Astrocyte (in vitro differentiated cells and primary cell): Measurements from ENCODE around the gene BTRC. TPM values are rescaled to one million over a fixed set of nuclear protein-coding genes. Genes with fewer than 3 reads are reported as not detected.

ENCODE experiments used
- DNase-seq: peaks from one replicate; pipeline ENCODE4 v3.0.0-alpha.2; 2010; ENCODE audit warnings: low read depth
- FAIRE-seq: peaks from 2 replicates; lab custom pipeline; 2011; peaks lifted over from hg19 to GRCh38; lab: Jason Lieb, UNC
- H2AFZ ChIP-seq: 2 replicates; pipeline ENCODE4 v1.6.0; 2012; ENCODE audit warnings: low read depth, low read length, inconsistent platforms
- H3K27ac ChIP-seq: 2 replicates; pipeline ENCODE4 v1.5.1; 2011; ENCODE audit warnings: low read depth, low read length, inconsistent platforms
- H3K27me3 ChIP-seq: 2 replicates; pipeline ENCODE4 v1.6.0; 2011; ENCODE audit warnings: low read length, inconsistent platforms; ENCODE audit not compliant: insufficient read depth
- H3K36me3 ChIP-seq: 2 replicates; pipeline ENCODE4 v1.5.1; 2011; ENCODE audit warnings: low read length, inconsistent platforms; ENCODE audit not compliant: insufficient read depth
- H3K4me1 ChIP-seq: 2 replicates; pipeline ENCODE4 v1.5.1; 2011; ENCODE audit warnings: low read length, inconsistent platforms; ENCODE audit not compliant: insufficient read depth
- H3K4me2 ChIP-seq: 2 replicates; pipeline ENCODE4 v1.6.0; 2012; ENCODE audit warnings: low read length, inconsistent platforms
- H3K4me3 ChIP-seq: 2 replicates; pipeline ENCODE4 v1.5.1; 2011; ENCODE audit warnings: low read depth, mild to moderate bottlenecking, low read length, inconsistent platforms; ENCODE audit not compliant: insufficient read depth
- H3K79me2 ChIP-seq: 2 replicates; pipeline ENCODE4 v1.6.0; 2012; ENCODE audit warnings: mild to moderate bottlenecking, low read length, inconsistent platforms; ENCODE audit not compliant: insufficient read depth
- H3K9ac ChIP-seq: 2 replicates; pipeline ENCODE4 v1.6.0; 2012; ENCODE audit warnings: mild to moderate bottlenecking, low read length, inconsistent platforms
- H3K9me3 ChIP-seq: 2 replicates; pipeline ENCODE4 v1.5.1; 2012; ENCODE audit warnings: low read depth, mild to moderate bottlenecking, low read length, inconsistent platforms; ENCODE audit not compliant: insufficient read depth
- H4K20me1 ChIP-seq: 2 replicates; pipeline ENCODE4 v1.6.0; 2012; ENCODE audit warnings: low read length, inconsistent platforms; ENCODE audit not compliant: insufficient read depth
- H3K27ac Mint-ChIP-seq: one replicate; pipeline ENCODE4 v1.8.0; 2021; ENCODE audit warnings: mild to moderate bottlenecking, mixed read lengths; ENCODE audit not compliant: unreplicated experiment
- H3K27me3 Mint-ChIP-seq: one replicate; pipeline ENCODE4 v1.8.0; 2021; ENCODE audit warnings: low read depth, mixed read lengths; ENCODE audit not compliant: unreplicated experiment
- H3K36me3 Mint-ChIP-seq: one replicate; pipeline ENCODE4 v1.8.0; 2021; ENCODE audit warnings: low read depth, mixed read lengths; ENCODE audit not compliant: unreplicated experiment
- H3K4me1 Mint-ChIP-seq: one replicate; pipeline ENCODE4 v1.8.0; 2021; ENCODE audit warnings: low read depth, mixed read lengths; ENCODE audit not compliant: unreplicated experiment
- H3K4me3 Mint-ChIP-seq: one replicate; pipeline ENCODE4 v1.8.0; 2021; ENCODE audit warnings: mild to moderate bottlenecking, moderate library complexity, mixed read lengths; ENCODE audit not compliant: unreplicated experiment
- H3K9me3 Mint-ChIP-seq: one replicate; pipeline ENCODE4 v1.8.0; 2021; ENCODE audit warnings: mild to moderate bottlenecking, mixed read lengths; ENCODE audit not compliant: unreplicated experiment
- EZH2 ChIP-seq: IDR thresholded peaks from 2 replicates; pipeline ENCODE4 v1.6.1; 2012; ENCODE audit warnings: mild to moderate bottlenecking, low read length, inconsistent platforms; ENCODE audit not compliant: insufficient read depth
- total RNA-seq: library from RNA; stranded (reverse); gene quantifications from 2 replicates; pipeline ENCODE4 v1.2.1, GENCODE V29; 2021
- TF ChIP-seq, protein P1 (sequence below): IDR thresholded peaks from 2 replicates; pipeline ENCODE4 v1.5.1; 2011; ENCODE audit warnings: low read depth, mild to moderate bottlenecking, inconsistent platforms, low read length, moderate library complexity; ENCODE audit not compliant: insufficient read depth

Gene BTRC
- total RNA-seq, 1 donor from 2014 or later = 33.3 TPM

DNA sequence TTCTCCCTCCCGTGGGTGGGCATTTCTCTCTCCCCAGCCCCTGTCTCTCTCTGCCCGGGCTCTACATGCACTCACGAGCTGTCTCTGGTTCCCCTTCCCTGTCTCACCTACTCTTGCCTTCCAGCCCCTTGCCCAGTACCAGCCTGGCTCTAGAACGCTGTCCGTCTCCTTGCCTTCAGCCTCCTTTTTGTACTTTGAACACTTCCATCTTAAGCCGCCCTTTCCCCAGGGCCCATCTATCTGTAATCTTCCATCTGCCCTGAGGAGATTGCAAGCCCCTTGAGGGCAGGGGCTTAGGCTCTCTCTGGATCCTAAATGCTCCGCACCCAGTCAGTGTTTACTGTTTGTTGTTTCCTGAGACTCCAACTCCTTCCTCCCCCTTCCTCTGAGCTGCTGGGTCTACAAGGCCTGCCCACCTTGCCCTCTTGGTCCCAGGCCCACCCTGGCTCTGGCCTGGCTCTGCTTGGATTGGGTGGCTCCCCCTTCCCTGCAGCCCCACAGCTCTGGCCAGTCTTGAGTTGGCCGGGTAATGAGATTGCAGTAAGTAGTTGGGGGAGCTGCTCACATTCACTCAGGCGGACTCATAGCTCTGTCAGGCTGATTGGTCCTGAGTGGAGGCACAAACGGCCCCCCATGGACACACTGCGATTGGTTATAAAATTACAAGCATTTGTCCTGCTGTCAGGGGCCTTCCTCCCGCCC lies 205.8 kb downstream of the BTRC start:
- H4K20me1 ChIP-seq = no peaks in the 10 kb centered on the region
- no peaks in the 10 kb centered on the region for H3K9me3 ChIP-seq
- Mint-ChIP-seq H3K27me3 (peaks cover 12% of the 10 kb centered on the region), H3K36me3 (peaks cover 23% of the 10 kb centered on the region), H3K27ac (no peak overlapping the region), H3K9me3 (peaks cover 2% of the 10 kb centered on the region), H3K4me3 (no peak overlapping the region), H3K4me1 (peaks cover 3% of the 10 kb centered on the region)
- no peak overlapping the region for H3K4me3 ChIP-seq
- H3K79me2 ChIP-seq = no peaks in the 10 kb centered on the region
- TF ChIP-seq EZH2 = no peak
- TF ChIP-seq, protein P1, sequence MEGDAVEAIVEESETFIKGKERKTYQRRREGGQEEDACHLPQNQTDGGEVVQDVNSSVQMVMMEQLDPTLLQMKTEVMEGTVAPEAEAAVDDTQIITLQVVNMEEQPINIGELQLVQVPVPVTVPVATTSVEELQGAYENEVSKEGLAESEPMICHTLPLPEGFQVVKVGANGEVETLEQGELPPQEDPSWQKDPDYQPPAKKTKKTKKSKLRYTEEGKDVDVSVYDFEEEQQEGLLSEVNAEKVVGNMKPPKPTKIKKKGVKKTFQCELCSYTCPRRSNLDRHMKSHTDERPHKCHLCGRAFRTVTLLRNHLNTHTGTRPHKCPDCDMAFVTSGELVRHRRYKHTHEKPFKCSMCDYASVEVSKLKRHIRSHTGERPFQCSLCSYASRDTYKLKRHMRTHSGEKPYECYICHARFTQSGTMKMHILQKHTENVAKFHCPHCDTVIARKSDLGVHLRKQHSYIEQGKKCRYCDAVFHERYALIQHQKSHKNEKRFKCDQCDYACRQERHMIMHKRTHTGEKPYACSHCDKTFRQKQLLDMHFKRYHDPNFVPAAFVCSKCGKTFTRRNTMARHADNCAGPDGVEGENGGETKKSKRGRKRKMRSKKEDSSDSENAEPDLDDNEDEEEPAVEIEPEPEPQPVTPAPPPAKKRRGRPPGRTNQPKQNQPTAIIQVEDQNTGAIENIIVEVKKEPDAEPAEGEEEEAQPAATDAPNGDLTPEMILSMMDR = no peak
- no peaks in the 10 kb centered on the region for H3K36me3 ChIP-seq
- no peak overlapping the region for H3K9ac ChIP-seq
- H3K27ac ChIP-seq = no peak overlapping the region
- no peak overlapping the region for H3K4me2 ChIP-seq
- no peaks in the 10 kb centered on the region for H3K4me1 ChIP-seq
- FAIRE-seq (no peak), DNase-seq (no peak)
- peaks cover under 1% of the 10 kb centered on the region for H3K27me3 ChIP-seq
- H2AFZ ChIP-seq = no peak overlapping the region

DNA sequence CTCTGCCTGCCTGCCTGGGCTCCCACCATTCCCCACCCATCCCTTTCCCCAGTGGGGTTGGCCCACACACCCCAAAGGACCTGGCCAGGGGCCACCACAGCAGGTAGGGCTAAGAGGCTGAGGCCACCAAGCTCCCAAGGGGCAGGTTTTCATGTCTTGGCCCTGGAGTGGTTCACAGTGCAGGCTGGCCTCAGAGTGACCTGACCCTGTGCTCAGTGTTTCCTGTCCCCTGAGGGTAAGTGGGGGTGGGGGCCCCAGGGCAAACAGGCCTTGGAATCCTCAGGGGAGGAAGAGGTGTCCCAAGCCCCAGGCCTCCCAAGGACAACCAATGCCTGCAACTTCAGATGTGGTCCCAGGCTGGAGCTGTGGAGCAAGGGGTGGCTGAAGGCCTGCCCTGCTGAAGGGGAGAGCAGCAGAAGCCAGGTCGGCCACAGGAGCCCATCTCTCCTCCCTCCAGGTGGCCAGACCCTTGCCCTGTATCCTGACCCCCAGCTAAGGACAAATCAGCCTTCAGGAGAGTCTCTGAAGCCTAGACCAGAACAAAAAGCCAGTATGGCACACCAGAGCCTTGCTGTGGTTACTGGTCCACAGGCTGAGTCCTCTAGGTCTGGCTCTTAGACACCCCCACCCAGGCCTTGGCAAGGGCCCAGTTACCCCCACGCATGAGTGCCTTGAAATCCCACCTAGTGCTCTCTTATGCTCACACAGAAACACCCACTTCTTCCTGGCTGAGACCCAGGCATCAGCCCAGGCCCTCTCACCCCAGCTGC lies 206.5 kb downstream of the BTRC start:
- Histone ChIP-seq H3K79me2 (no peaks in the 10 kb centered on the region), H3K4me3 (no peak overlapping the region), H4K20me1 (no peaks in the 10 kb centered on the region), H3K36me3 (no peaks in the 10 kb centered on the region), H3K9me3 (no peaks in the 10 kb centered on the region), H3K4me1 (no peaks in the 10 kb centered on the region), H2AFZ (no peak overlapping the region), H3K27me3 (peaks cover 8% of the 10 kb centered on the region), H3K9ac (no peak overlapping the region), H3K4me2 (no peak overlapping the region), H3K27ac (no peak overlapping the region)
- H3K4me1 Mint-ChIP-seq = peaks cover 3% of the 10 kb centered on the region
- TF ChIP-seq, protein P1 = no peak
- no peak for TF ChIP-seq EZH2
- H3K9me3 Mint-ChIP-seq = peaks cover 2% of the 10 kb centered on the region
- FAIRE-seq (no peak), DNase-seq (no peak)
- peaks cover 19% of the 10 kb centered on the region for H3K36me3 Mint-ChIP-seq
- H3K27ac Mint-ChIP-seq = no peak overlapping the region
- H3K27me3 Mint-ChIP-seq = peaks cover 15% of the 10 kb centered on the region
- H3K4me3 Mint-ChIP-seq = no peak overlapping the region
